H54 (cell line): ENCODE measurements around the gene BRD3OS.

Experiments used
- DNase-seq: peaks from one replicate; pipeline ENCODE4 v3.0.0; 2011; ENCODE audit warnings: low spot score, mixed read lengths; ENCODE audit not compliant: insufficient read length
- FAIRE-seq: peaks from 3 replicates; lab custom pipeline; 2011; peaks lifted over from hg19 to GRCh38; lab: Jason Lieb, UNC
- POLR2A ChIP-seq: IDR thresholded peaks from 2 replicates; pipeline ENCODE4 v1.6.1; 2011; ENCODE audit warnings: low read depth, mild to moderate bottlenecking, low read length

BRD3OS gene

DNA sequence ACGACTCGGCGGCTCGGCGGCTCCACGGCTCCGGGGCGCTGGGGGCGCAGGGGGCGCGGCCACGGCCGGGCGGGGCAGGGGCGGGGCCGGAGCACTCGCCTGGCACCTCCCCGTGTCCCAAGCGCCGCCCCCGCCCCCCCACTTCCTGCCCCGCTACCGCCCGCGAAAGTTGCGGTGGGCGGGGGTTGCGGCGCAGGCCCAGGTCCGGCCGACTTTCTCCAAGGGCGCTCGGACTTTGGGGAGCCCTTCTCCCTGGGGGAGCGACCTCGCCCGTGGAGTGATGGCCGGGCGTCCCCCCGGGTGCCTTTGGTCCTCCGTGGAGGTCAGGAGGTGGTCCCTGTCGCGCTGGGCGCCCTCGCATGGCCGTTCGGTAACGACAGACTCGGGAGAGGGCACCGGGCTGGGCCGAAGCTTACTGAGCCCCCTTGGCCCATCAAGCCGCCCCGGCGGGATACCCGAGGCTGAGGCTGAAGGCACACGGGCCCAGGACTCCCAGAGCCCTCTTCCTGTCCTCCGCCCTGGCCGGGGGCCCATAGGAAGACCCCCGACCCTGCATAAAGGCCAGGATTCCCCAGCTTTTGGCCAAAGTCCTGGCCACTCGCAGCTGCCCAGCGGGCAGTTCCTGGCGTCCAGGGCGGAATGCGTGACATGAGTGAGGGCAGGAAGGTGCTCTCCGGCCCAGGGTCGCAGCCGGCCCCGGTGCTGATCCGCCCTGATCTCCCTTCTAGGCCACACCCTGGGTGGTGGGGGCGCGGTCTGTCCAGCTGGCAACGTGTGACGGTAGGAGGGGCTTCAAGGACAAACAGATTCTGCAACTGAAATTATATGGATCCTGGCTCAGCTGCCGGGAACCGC lies 32.3 kb upstream of the BRD3OS start:
- DNase-seq (peak; percentile 93), FAIRE-seq (peak; percentile 92)
- peak; percentile 78 for TF ChIP-seq POLR2A

- DNase-seq (no peak), FAIRE-seq (no peak)
- no peak for TF ChIP-seq POLR2A
Observed at GRCh38 chr9:133993635-133994253, 31.5 kb upstream of the BRD3OS start.

DNA sequence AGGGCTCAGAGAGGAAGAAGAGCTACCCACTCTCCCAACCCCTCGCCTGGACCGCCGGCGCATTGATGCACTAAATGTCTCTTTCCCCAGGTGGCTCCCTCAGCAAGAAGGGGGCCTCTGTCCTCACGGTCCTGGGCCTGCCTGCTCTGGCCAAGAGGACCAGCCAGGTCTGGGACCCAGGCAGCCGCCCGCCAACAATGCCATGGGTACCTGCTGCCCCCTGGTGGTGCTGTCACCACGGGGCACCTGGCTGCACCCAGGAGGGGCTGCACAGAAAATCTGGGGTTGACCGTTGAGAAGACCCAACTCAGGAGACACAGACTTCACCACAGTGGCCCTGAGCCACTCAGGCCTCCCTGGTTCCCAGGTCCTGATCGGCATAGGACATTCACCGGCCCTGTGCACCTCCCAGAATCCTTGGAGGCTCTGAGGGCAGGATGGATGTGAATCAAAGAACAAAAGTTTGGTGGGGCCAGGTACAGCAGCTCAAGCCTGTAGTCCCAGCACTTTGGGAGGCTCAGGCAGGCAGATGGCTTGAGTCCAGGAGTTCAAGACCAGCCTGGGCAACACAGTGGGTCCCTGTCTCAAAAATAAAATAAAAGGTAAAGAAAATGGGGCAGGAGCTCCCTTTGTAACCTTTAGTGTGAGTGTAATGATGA lies 30.8 kb upstream of the BRD3OS start:
- no peak for FAIRE-seq
- no peak for TF ChIP-seq POLR2A
- peak; percentile 88 for DNase-seq

GRCh38 chr9:133995012-133995896 lies 30.0 kb upstream of the BRD3OS start:
- FAIRE-seq = no peak

DNA sequence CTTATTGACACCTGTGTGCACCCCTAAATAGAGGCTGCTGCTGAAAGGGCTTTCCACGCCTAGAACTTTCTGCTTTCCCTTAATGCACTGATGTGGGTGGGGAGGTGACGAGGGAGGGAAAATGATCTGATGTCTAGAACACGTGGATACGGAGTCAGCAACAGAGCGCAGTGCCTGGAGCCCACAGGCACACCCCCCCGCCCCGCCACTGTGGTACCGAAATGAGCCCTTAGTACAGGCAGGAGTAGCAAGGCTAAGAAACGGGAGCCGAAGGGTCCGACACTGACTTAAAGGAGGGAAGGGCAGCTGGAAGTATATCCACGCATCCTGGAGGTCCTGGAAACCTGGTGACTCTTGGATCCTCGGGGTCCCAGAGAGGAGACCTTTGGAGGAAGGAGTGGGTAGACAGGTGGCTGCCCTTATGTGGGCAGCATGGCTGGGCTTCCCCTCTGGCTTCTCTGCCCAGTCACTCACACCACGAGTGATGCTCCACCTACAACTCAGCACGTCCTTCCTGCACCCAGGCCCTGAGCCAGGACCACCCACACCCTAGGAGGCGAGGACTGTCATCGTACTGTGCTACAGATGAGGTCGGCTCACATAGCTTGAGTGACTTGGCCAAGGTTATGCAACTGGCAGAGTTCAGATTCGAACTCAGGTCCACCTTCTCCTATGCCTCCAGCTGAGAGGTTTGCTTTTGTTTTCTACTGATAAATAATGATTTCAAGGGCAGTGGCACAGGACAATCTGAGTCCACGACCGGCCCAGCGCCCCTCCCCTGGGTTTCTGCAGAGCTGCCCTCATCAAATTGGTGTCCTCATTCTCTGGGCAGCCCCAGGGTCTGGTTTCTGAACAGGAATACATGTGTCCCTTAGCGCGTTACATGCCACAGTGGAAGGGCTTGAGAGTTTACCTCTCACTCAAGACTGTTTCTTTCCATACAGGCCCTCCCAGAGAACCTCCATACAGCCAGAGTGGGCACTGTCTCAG lies 28.5 kb upstream of the BRD3OS start:
- FAIRE-seq (no peak), DNase-seq (no peak)
- no peak for TF ChIP-seq POLR2A

More at GRCh38 chr9:133995012-133995896, 30.0 kb upstream of the BRD3OS start:
- peak; percentile 68 for DNase-seq
- 0 out of 2 replicates have a peak, but pooled peaks have one; percentile 19 for TF ChIP-seq POLR2A

- FAIRE-seq = no peak
- no peak for TF ChIP-seq POLR2A
- DNase-seq = no peak
Observed at GRCh38 chr9:133997584-133997983, 27.7 kb upstream of the BRD3OS start.

- no peak for DNase-seq
- no peak for FAIRE-seq
- no peak for TF ChIP-seq POLR2A
Observed at GRCh38 chr9:133998915-133999595, 26.2 kb upstream of the BRD3OS start.

DNA sequence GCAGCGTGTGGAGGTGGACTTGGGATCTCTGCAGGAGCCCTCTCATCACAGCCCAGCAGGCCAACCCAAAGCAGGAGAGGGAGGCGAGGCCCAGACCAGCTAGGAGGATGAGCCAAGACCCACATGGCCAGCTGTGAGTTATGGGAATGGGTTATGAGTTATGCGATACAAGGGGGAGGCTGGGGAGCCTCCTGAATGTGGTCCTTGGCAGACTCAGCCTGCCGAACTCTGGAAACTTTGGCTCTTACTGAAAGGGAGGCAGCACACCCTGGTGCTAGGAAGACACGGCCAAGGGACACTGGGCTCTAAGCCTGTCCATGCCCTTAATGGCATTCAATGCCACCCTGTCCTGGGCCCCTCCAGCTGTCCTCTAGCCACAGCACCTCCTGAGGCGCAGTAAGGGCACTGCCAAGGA lies 25.4 kb upstream of the BRD3OS start:
- no peak for TF ChIP-seq POLR2A
- no peak for FAIRE-seq
- no peak for DNase-seq

GRCh38 chr9:134002796-134003195 lies 22.5 kb upstream of the BRD3OS start:
- no peak for FAIRE-seq

GRCh38 chr9:134003237-134003636 lies 22.0 kb upstream of the BRD3OS start:
- FAIRE-seq (no peak), DNase-seq (no peak)
- no peak for TF ChIP-seq POLR2A

More at GRCh38 chr9:134002796-134003195, 22.5 kb upstream of the BRD3OS start:
- no peak for TF ChIP-seq POLR2A
- no peak for DNase-seq

DNA sequence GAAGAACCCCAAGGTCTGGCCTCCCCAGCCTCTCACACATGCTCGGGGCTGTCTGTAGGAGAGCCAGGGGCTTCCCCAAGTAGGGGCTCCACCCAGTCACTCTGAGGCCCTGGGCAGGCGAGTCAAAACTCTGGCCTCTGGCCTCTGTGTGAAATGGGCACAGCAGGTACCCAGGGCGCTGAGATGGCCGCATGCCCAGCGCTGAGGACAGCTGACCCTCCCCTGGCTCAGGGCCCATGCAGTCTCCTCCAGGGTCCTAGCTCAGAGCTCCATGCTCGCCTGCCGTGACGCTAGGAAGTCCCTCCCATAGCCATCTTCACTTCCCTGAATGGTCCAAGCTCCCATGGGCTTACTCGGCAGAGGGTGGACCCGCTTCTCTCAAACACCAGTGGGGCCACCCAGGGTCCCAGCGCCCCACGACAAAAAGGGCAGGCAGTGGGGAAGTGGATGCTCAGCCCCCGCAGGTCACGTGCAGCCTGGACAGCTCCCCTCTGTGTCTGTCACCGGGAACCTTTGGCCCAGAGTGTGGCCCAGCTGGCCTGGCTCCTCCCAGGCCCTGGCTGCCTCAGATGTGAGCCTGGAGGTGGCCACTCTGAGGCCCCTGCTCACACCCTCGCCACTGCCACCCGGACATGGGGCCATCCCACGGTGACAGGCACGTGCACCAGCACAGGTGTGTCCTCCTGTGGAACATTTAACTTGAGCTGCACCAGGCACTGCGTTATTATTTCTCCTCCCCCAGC lies 21.0 kb upstream of the BRD3OS start:
- TF ChIP-seq POLR2A = no peak
- DNase-seq = no peak
- FAIRE-seq = no peak
